ENCODE measurements around the gene VAT1L. TPM values are rescaled to one million over a fixed set of nuclear protein-coding genes. Genes with fewer than 3 reads are reported as not detected.

VAT1L gene
- total RNA-seq, 1 experiment from 2014 or later: 33.8 TPM

DNA sequence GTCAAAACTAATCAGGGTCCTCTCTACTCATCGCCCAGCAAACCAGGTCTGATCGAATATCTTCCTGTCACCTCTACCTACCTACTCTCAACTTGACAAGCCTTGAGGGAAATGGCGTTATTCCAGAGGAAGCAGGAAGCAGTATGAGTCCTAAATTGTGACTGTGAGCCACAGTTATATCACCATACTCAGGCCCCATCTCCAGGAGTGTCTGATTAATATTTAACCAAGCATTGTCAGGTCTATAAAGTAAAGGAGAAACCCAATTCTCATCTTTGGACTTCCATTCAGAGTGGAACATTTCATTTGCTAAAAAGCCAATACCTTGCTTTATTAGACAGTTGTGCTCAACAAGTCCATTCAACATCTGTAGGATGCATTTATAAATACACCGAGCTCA lies 216.2 kb downstream of the VAT1L start:
- no peak overlapping the region for H2BK20ac ChIP-seq (ENCODE audit: low read depth, low read length, poor library complexity, severe bottlenecking)
- H4K20me1 ChIP-seq (ENCODE audit: control insufficient read depth, insufficient read depth, insufficient read length): no peaks in the 10 kb centered on the region
- H3K4me1 Mint-ChIP-seq: peaks cover 10 to 22% of the 10 kb centered on the region in 2 experiments
- H2AFZ ChIP-seq (ENCODE audit: low read length): no peak overlapping the region
- H3K9me3 ChIP-seq (ENCODE audit: control insufficient read depth, low read depth, low read length): no peaks in the 10 kb centered on the region
- no CpG with 5 or more reads among the region's 4 CpGs for WGBS (ENCODE audit: extremely low coverage, insufficient read length, low lambda C conversion rate)
- H3T11ph ChIP-seq (ENCODE audit: low read length): no peak overlapping the region
- TF ChIP-seq, protein P1, sequence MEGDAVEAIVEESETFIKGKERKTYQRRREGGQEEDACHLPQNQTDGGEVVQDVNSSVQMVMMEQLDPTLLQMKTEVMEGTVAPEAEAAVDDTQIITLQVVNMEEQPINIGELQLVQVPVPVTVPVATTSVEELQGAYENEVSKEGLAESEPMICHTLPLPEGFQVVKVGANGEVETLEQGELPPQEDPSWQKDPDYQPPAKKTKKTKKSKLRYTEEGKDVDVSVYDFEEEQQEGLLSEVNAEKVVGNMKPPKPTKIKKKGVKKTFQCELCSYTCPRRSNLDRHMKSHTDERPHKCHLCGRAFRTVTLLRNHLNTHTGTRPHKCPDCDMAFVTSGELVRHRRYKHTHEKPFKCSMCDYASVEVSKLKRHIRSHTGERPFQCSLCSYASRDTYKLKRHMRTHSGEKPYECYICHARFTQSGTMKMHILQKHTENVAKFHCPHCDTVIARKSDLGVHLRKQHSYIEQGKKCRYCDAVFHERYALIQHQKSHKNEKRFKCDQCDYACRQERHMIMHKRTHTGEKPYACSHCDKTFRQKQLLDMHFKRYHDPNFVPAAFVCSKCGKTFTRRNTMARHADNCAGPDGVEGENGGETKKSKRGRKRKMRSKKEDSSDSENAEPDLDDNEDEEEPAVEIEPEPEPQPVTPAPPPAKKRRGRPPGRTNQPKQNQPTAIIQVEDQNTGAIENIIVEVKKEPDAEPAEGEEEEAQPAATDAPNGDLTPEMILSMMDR (conservative IDR thresholded peaks at IDR 0.05): no peak
- H3K27me3 Mint-ChIP-seq (ENCODE audit: low read depth): no peaks in the 10 kb centered on the region; the same call in none of the 2 replicates
- no peaks in the 10 kb centered on the region for H3K23me2 ChIP-seq (ENCODE audit: insufficient read length, low read depth, low read length, poor library complexity, severe bottlenecking)
- H3K4me3 Mint-ChIP-seq: no peak overlapping the region
- no peak overlapping the region for H3K23ac ChIP-seq (ENCODE audit: insufficient read length, low read depth, low read length)
- H2BK12ac ChIP-seq (ENCODE audit: insufficient read length, low read depth, low read length): no peak overlapping the region
- no peak overlapping the region for H3K14ac ChIP-seq (ENCODE audit: insufficient read depth, low read length)
- no peak overlapping the region for H2BK120ac ChIP-seq (ENCODE audit: low read depth, low read length, poor library complexity, severe bottlenecking)
- H3K9ac ChIP-seq (ENCODE audit: extremely low read depth, insufficient read length, low read length): no peak overlapping the region
- no peak for DNase-seq
- no peaks in the 10 kb centered on the region for H3K79me1 ChIP-seq (ENCODE audit: insufficient read depth, low read depth, low read length, poor library complexity, severe bottlenecking)
- no peaks in the 10 kb centered on the region; the same call in 1 of the 2 replicates for H3K4me1 ChIP-seq (ENCODE audit: insufficient read depth, low read length)
- no peak overlapping the region for H3K18ac ChIP-seq (ENCODE audit: insufficient read length, low read depth, low read length)
- H2BK15ac ChIP-seq (ENCODE audit: low read depth, low read length): no peak overlapping the region
- H2AK5ac ChIP-seq (ENCODE audit: insufficient read length, low read length): no peak overlapping the region
- peaks cover 0 to 2% (median 0%) of the 10 kb centered on the region in 3 experiments; a peak in 2 of 7 replicates for H3K36me3 Mint-ChIP-seq (ENCODE audit: insufficient read depth in 1 of 3, low read depth in 3 of 3)
- no peak overlapping the region for H3K27ac Mint-ChIP-seq
- H3K79me2 ChIP-seq (ENCODE audit: insufficient read depth, low read length): peaks cover 2% of the 10 kb centered on the region; the same call in 1 of the 2 replicates
- no peak overlapping the region for H4K8ac ChIP-seq (replicated peaks; ENCODE audit: insufficient read length, low read depth, low read length)
- H3K4me2 ChIP-seq (ENCODE audit: insufficient read depth, insufficient read length, low read length): no peak overlapping the region
- no peak overlapping the region for H4K5ac ChIP-seq (ENCODE audit: insufficient read length, low read depth, low read length)
- no peak overlapping the region for H3K4ac ChIP-seq (ENCODE audit: low read depth, low read length)
- no peak overlapping the region for H2BK5ac ChIP-seq (ENCODE audit: insufficient read length, low read length)
- no peaks in the 10 kb centered on the region for H3K9me3 Mint-ChIP-seq
- H3K56ac ChIP-seq (ENCODE audit: insufficient read length, low read depth, low read length): no peak overlapping the region
- no peak overlapping the region for H3K27ac ChIP-seq (ENCODE audit: insufficient read length, low read depth, low read length)
- no peak overlapping the region for H4K91ac ChIP-seq (ENCODE audit: insufficient read length, low read depth, low read length)
- H3K27me3 ChIP-seq (ENCODE audit: insufficient read depth, low read length): no peaks in the 10 kb centered on the region

Data from H9 (cell line).